ENCODE results near the gene PPP4R3A. TPM values are rescaled to one million over a fixed set of nuclear protein-coding genes. Genes with fewer than 3 reads are reported as not detected.

The PPP4R3A gene
- total RNA-seq, 2 donors from 2014 or later: 95.2 to 96.6 TPM

- no peak overlapping the region for H3K4me3 ChIP-seq (ENCODE audit: low read length)
- Mint-ChIP-seq H3K27ac (peak overlapping the region; percentile 59), H3K4me1 (peaks cover 46% of the 10 kb centered on the region), H3K36me3 (ENCODE audit: low read depth) (peaks cover 34% of the 10 kb centered on the region), H3K27me3 (ENCODE audit: insufficient read depth) (no peaks in the 10 kb centered on the region), H3K4me3 (peak overlapping the region; percentile 20), H3K9me3 (no peaks in the 10 kb centered on the region)
- no peak overlapping the region for H3K9ac ChIP-seq (ENCODE audit: extremely low read depth, low read length, poor library complexity, severe bottlenecking)
- no peaks in the 10 kb centered on the region for H3K27me3 ChIP-seq (ENCODE audit: control insufficient read depth, insufficient read depth, low read length, poor library complexity, severe bottlenecking)
- peaks cover 9% of the 10 kb centered on the region for H3K4me1 ChIP-seq (ENCODE audit: control insufficient read depth, insufficient read depth, low read length)
- H3K27ac ChIP-seq (ENCODE audit: low read depth, low read length): peak overlapping the region; percentile 87
- TF ChIP-seq CTCF (conservative IDR thresholded peaks at IDR 0.05): no peak
- 91 to 92% methylated on average over 3 of the region's 3 CpGs for WGBS, 2 experiments (ENCODE audit: insufficient coverage in 1 of 2, insufficient read length in 1 of 2)
- H3K9me3 ChIP-seq (ENCODE audit: control insufficient read depth, low read length): no peaks in the 10 kb centered on the region
- H3K36me3 ChIP-seq (ENCODE audit: control insufficient read depth, insufficient read depth, low read length): peaks cover 8% of the 10 kb centered on the region
- DNase-seq: no peak
These were observed 95.7 kb downstream of the PPP4R3A start for GRCh38 chr14:91414475-91414833.

GRCh38 chr14:91413547-91414474 lies 96.3 kb downstream of the PPP4R3A start:
- DNase-seq: peak; percentile 97
- no peak for TF ChIP-seq CTCF (conservative IDR thresholded peaks at IDR 0.05)
- Histone ChIP-seq H3K27me3 (ENCODE audit: control insufficient read depth, insufficient read depth, low read length, poor library complexity, severe bottlenecking) (no peaks in the 10 kb centered on the region), H3K27ac (ENCODE audit: low read depth, low read length) (no peak overlapping the region), H3K4me1 (ENCODE audit: control insufficient read depth, insufficient read depth, low read length) (peaks cover 9% of the 10 kb centered on the region), H3K36me3 (ENCODE audit: control insufficient read depth, insufficient read depth, low read length) (peaks cover 8% of the 10 kb centered on the region), H3K9ac (ENCODE audit: extremely low read depth, low read length, poor library complexity, severe bottlenecking) (peak overlapping the region; percentile 19), H3K9me3 (ENCODE audit: control insufficient read depth, low read length) (no peaks in the 10 kb centered on the region), H3K4me3 (ENCODE audit: low read length) (no peak overlapping the region)
- Mint-ChIP-seq H3K27me3 (ENCODE audit: insufficient read depth) (no peaks in the 10 kb centered on the region), H3K4me1 (peaks cover 46% of the 10 kb centered on the region), H3K27ac (peak overlapping the region; percentile 83), H3K4me3 (no peak overlapping the region), H3K36me3 (ENCODE audit: low read depth) (peaks cover 36% of the 10 kb centered on the region), H3K9me3 (no peaks in the 10 kb centered on the region)
- WGBS, 2 experiments (ENCODE audit: insufficient coverage in 1 of 2, insufficient read length in 1 of 2): 69 to 82% methylated on average over 8 to 11 of the region's 11 CpGs

GRCh38 chr14:91412939-91413338 lies 97.2 kb downstream of the PPP4R3A start:
- no peak for TF ChIP-seq CTCF (conservative IDR thresholded peaks at IDR 0.05)
- Mint-ChIP-seq H3K27ac (peak overlapping the region; percentile 74), H3K4me3 (no peak overlapping the region), H3K27me3 (ENCODE audit: insufficient read depth) (no peaks in the 10 kb centered on the region), H3K4me1 (peaks cover 46% of the 10 kb centered on the region), H3K9me3 (no peaks in the 10 kb centered on the region), H3K36me3 (ENCODE audit: low read depth) (peaks cover 44% of the 10 kb centered on the region)
- Histone ChIP-seq H3K4me3 (ENCODE audit: low read length) (no peak overlapping the region), H3K27me3 (ENCODE audit: control insufficient read depth, insufficient read depth, low read length, poor library complexity, severe bottlenecking) (no peaks in the 10 kb centered on the region), H3K36me3 (ENCODE audit: control insufficient read depth, insufficient read depth, low read length) (peaks cover 14% of the 10 kb centered on the region), H3K9me3 (ENCODE audit: control insufficient read depth, low read length) (no peaks in the 10 kb centered on the region), H3K4me1 (ENCODE audit: control insufficient read depth, insufficient read depth, low read length) (peaks cover 9% of the 10 kb centered on the region), H3K27ac (ENCODE audit: low read depth, low read length) (no peak overlapping the region), H3K9ac (ENCODE audit: extremely low read depth, low read length, poor library complexity, severe bottlenecking) (peak overlapping the region; percentile 19)
- no peak for DNase-seq
- WGBS, 2 experiments (ENCODE audit: insufficient coverage in 1 of 2, insufficient read length in 1 of 2): 85 to 97% methylated on average over 3 to 5 of the region's 5 CpGs

All from endodermal cell (in vitro differentiated cells).